Breast epithelium (tissue), 3 donors: ENCODE measurements around the gene PPM1H.

Experiments
- CTCF ChIP-seq, 3 donors: fragments of 450-650 bp; IDR thresholded peaks; one replicate each; pipeline ENCODE4 v1.5.1; 2016 to 2017; ENCODE audit warnings: antibody characterized with exemption in 3 of 3, mild to moderate bottlenecking in 3 of 3, moderate library complexity in 3 of 3
- POLR2A ChIP-seq: fragments of 450-650 bp; IDR thresholded peaks from one replicate; pipeline ENCODE4 v1.6.1; 2016; ENCODE audit warnings: antibody characterized with exemption, mild to moderate bottlenecking, moderate library complexity

DNA sequence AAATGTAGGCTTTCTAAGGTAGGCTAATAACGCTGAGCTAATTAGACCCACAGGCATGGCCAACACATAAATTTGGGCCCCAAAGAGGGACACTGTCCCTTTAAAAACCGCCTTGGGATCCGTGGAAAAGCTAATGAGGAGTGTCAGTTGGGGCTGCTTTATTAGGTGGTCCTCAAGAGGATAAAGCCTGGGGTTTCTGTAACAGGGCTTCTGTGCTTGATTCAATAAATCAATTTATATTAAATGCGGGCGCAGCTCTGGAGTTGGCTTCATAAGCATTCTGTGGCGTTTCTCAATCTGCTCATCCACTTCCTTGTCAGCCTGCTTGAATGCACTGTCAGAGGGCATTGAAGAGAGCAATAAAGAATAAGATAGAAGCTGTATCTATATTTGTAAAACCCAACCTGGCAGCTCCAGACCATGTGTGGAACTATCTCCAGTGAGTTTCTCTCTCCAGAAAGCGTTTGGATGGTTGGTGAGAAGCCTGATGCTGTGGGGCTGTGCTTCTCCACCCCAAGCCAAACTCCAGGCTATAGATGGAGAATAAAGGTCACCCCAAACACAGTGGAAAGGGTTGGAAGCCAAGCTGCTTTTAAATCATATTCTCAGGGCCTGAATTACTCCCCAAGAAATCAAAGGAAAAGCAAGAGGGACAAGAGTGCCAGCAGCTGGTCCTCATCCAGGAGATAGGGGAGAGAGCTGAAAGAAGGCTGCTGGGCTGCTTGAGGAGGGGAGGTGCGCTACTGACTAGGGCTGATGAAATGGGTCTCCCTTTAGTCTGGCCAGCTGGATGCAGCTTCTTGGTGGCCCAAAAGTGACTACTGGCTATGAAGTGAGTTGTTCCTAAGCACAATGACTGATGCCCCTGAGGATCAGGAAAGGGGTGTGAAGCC lies 222.0 kb downstream of the PPM1H start:
- TF ChIP-seq POLR2A (no peak), CTCF (IDR thresholded peaks at IDR 0.05) (no peak)
